ENCODE measurements around the gene WDR4. TPM values are rescaled to one million over a fixed set of nuclear protein-coding genes. Genes with fewer than 3 reads are reported as not detected.
"Not testable (repeated sequence)": the region's sequence is repeated elsewhere in the genome, so short reads cannot be mapped to it uniquely, and the experiment has no call there.

WDR4 gene
- total and polyA plus RNA-seq, 11 donors: 1.7 to 17.9 (median 6.4) TPM

DNA sequence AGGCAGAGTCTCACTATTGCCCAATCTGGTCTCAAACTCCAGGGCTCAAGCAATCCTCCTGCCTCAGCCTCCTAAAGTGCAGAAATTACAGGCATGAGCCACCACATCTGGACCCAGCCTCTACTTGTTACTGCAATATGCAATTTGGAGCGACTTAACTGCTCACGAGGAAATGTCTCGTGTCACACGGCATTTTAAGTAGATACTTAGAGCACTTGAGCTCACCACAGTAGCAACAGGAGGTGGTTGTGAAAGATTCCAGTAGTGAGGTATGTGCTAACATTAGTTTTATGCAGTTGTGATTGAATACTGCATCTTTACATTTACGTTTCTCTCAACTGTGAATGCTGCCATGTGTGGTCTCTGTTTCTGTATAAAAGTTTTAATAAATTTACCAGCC, 8.0 kb upstream of the WDR4 start:
- H3K36me3 ChIP-seq: no peaks in the 10 kb centered on the region
- peaks cover 0 to 3% (median 2%) of the 10 kb centered on the region in 12 donors for H3K4me1 ChIP-seq
- TF ChIP-seq POLR2A (IDR thresholded peaks at IDR 0.05): no peak
- TF ChIP-seq, protein P1, sequence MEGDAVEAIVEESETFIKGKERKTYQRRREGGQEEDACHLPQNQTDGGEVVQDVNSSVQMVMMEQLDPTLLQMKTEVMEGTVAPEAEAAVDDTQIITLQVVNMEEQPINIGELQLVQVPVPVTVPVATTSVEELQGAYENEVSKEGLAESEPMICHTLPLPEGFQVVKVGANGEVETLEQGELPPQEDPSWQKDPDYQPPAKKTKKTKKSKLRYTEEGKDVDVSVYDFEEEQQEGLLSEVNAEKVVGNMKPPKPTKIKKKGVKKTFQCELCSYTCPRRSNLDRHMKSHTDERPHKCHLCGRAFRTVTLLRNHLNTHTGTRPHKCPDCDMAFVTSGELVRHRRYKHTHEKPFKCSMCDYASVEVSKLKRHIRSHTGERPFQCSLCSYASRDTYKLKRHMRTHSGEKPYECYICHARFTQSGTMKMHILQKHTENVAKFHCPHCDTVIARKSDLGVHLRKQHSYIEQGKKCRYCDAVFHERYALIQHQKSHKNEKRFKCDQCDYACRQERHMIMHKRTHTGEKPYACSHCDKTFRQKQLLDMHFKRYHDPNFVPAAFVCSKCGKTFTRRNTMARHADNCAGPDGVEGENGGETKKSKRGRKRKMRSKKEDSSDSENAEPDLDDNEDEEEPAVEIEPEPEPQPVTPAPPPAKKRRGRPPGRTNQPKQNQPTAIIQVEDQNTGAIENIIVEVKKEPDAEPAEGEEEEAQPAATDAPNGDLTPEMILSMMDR (IDR thresholded peaks at IDR 0.05): no peak
- ATAC-seq (peak in 1 of 4 donors; percentile 21), DNase-seq (no peak)
- no peaks in the 10 kb centered on the region for H3K9me3 ChIP-seq
- WGBS, 4 donors: 56 to 65% (median 58%) methylated on average over 5 of the region's 5 CpGs
- H3K27me3 ChIP-seq: no peaks in the 10 kb centered on the region
- no peak overlapping the region for H3K4me3 ChIP-seq
- H3K27ac ChIP-seq: no peak overlapping the region
- intact Hi-C loops (cut with DNase I): no loop called here

DNA sequence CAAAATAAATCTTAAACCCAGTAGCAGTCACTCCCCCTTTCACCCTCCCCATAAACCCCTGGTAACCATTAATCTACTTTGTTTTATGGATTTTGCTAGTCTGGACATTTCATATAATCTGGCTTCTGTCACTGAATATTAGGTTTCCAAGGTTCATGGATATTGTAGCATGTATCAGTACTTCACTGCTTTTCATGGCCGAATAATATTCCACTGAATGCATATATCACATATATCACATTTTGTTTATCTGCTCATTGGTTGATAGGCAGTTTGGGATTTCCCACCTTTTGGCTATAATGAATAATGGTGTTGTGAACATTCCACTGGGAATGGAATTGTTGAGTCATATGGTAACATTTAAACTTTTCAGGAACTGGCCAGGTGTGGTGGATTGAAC, 4.6 kb upstream of the WDR4 start:
- peaks cover 0 to 8% (median 5%) of the 10 kb centered on the region in 12 donors for H3K4me1 ChIP-seq
- intact Hi-C loops (cut with DNase I): no loop called here
- no peak for DNase-seq
- no peaks in the 10 kb centered on the region for H3K36me3 ChIP-seq
- 92 to 97% (median 96%) methylated on average over 1 of the region's 1 CpG for WGBS, 4 donors
- no peak overlapping the region for H3K4me3 ChIP-seq
- ATAC-seq: no peak
- no peaks in the 10 kb centered on the region for H3K27me3 ChIP-seq
- H3K9me3 ChIP-seq: no peaks in the 10 kb centered on the region
- TF ChIP-seq, protein P1 (IDR thresholded peaks at IDR 0.05): no peak
- no peak for TF ChIP-seq POLR2A (IDR thresholded peaks at IDR 0.05)
- no peak overlapping the region for H3K27ac ChIP-seq

DNA sequence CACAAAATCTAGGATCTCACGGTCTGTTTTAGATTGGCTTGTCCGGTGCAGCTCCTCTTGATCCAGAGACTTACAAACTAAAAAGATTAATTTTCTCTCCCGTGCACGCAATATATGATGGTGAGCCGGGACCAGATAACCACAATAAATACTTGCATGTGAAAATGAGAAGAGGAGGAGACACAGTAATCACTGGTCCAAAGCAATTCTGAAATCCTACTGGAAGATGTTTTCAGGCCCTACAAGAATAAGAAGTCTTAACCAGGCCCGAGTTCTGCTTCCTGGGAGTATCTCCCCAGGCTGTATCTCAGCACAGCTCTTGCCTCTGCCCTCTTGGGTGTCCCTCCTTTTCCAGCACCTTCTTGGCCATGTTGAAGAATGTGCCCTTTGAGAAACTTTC, 1.0 kb upstream of the WDR4 start:
- H3K27ac ChIP-seq: peak overlapping the region in 1 of 12 donors; percentile 88
- no peaks in the 10 kb centered on the region for H3K27me3 ChIP-seq
- peak overlapping the region in 8 of 12 donors; percentile 71 to 100 (median 88) for H3K4me3 ChIP-seq
- TF ChIP-seq, protein P1 (IDR thresholded peaks at IDR 0.05): no peak
- TF ChIP-seq POLR2A (IDR thresholded peaks at IDR 0.05): no peak
- intact Hi-C loops (cut with DNase I): no loop called here
- no peaks in the 10 kb centered on the region for H3K9me3 ChIP-seq
- peaks cover 0 to 16% (median 10%) of the 10 kb centered on the region in 9 donors for H3K36me3 ChIP-seq
- ATAC-seq (no peak), DNase-seq (no peak)
- H3K4me1 ChIP-seq: peaks cover 4 to 21% (median 15%) of the 10 kb centered on the region in 12 donors
- 93 to 96% (median 94%) methylated on average over 6 of the region's 6 CpGs for WGBS, 4 donors

DNA sequence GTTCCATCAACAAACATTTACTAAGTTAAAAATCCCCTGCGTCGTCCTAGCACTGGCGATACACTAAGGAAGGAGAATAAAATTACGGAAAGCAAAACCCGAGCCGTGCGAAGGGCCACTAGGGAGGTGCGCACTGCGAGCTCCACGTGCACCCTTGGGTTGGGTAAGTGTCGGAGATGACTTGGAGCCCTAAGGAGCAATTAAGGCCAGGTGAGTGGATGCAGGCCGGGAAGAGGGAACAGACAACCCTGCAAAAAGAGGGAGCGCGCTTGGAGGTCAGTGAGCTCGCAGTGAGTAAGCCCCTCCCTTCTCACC, 704 bp downstream of the WDR4 start:
- peak overlapping the region; percentile 71 to 100 (median 88) for H3K4me3 ChIP-seq
- H3K27ac ChIP-seq: peak overlapping the region; percentile 15 to 94 (median 85)
- peaks cover 0 to 34% (median 26%) of the 10 kb centered on the region in 9 donors for H3K36me3 ChIP-seq
- ATAC-seq (peak in 1 of 4 donors; percentile 6), DNase-seq (no peak)
- WGBS, 4 donors: 0 to 2% (median 1%) methylated on average over 14 to 15 of the region's 15 CpGs
- intact Hi-C loops (cut with DNase I): no loop called here
- H3K4me1 ChIP-seq: peaks cover 4 to 21% (median 15%) of the 10 kb centered on the region in 12 donors
- H3K9me3 ChIP-seq: no peaks in the 10 kb centered on the region
- no peak for TF ChIP-seq POLR2A (IDR thresholded peaks at IDR 0.05)
- TF ChIP-seq, protein P1 (IDR thresholded peaks at IDR 0.05): no peak
- no peaks in the 10 kb centered on the region for H3K27me3 ChIP-seq

DNA sequence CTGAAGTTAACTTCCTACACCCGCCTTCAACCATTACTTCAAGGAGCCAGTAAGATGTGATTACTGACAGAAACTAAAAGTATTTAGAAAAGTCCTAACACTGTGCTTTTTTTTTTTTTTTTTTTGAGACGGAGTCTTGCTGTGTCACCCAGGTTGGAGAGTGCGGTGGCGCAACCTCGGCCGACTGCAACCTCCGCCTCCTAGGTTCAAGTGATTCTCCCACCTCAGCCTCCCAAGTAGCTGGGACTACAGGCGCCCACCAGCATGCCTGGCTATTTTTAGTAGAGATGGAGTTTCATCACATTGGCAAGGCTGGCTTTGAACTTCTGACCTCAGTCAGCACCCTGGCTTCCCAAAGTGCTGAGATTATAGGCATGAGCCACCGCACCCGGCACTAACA, 3.5 kb downstream of the WDR4 start:
- H3K27me3 ChIP-seq; DNase-seq; H3K4me3 ChIP-seq; H3K27ac ChIP-seq; intact Hi-C loops (cut with DNase I); ATAC-seq; H3K9me3 ChIP-seq: not testable (repeated sequence)
- WGBS, 4 donors: 77 to 89% (median 86%) methylated on average over 10 of the region's 10 CpGs
- peaks cover 0 to 62% (median 54%) of the 10 kb centered on the region in 9 donors for H3K36me3 ChIP-seq
- H3K4me1 ChIP-seq: peaks cover 4 to 21% (median 15%) of the 10 kb centered on the region in 12 donors

All from heart left ventricle (tissue), 16 donors.